GM12878 (cell line): ENCODE measurements around the gene SLC9C1. TPM values are rescaled to one million over a fixed set of nuclear protein-coding genes. Genes with fewer than 3 reads are reported as not detected.

Experiments used
- ATAC-seq: fragments of 200-7000 bp; cut with Tn5 transposase; 3 replicates; pipeline ENCODE4 v1.9.1; 2020; ENCODE audit warnings: mild to moderate bottlenecking, moderate library complexity
- BruUV-seq: library from RNA; stranded (reverse); fragments of 400-500 nt; replicated peaks from 2 replicates; lab custom pipeline; 2021; lab: Mats Ljungman, UMichigan
- CTCF ChIA-PET: fragments of 300-600 bp; sonication (Branson Sonifier 250); formaldehyde crosslinking; extraction: SDS; loops from one replicate; lab custom pipeline; 2021; ENCODE audit warnings: inconsistent platforms; lab: Yijun Ruan, JAX
- POLR2A ChIA-PET: fragments of 350-600 bp; formaldehyde crosslinking; extraction: SDS; loops from one replicate; lab custom pipeline; 2021; ENCODE audit warnings: inconsistent platforms; lab: Charles Lee
- RAD21 ChIA-PET: fragments of 300-600 bp; sonication (Branson Sonifier 250); formaldehyde crosslinking; loops from one replicate; lab custom pipeline; 2023; ENCODE audit warnings: antibody characterized with exemption; ENCODE audit not compliant: unreplicated experiment; lab: Charles Lee
- SMC1A ChIA-PET: fragments of 300-600 bp; sonication (Branson Sonifier 250); formaldehyde crosslinking; loops from one replicate; lab custom pipeline; 2023; ENCODE audit not compliant: unreplicated experiment, uncharacterized antibody; lab: Charles Lee
- DNase-seq: peaks from one replicate; pipeline ENCODE4 v3.0.0-alpha.2; 2011; ENCODE audit warnings: low read depth, low spot score
- FAIRE-seq: peaks from 3 replicates; lab custom pipeline; 2011; peaks lifted over from hg19 to GRCh38; lab: Jason Lieb, UNC
- H2AFZ ChIP-seq: 2 replicates; pipeline ENCODE4 v1.6.0; 2011; ENCODE audit warnings: low read depth, low read length, control low read depth; ENCODE audit not compliant: control insufficient read depth
- H3K27ac ChIP-seq: 2 replicates; pipeline ENCODE4 v1.5.1; 2011; ENCODE audit warnings: control low read depth; ENCODE audit not compliant: control insufficient read depth, insufficient read depth
- H3K27me3 ChIP-seq, 2 experiments: replicated peaks in 1 of 2; 2 replicates each; pipeline versions ENCODE4 v1.6.0 to v1.6.1; 2011; ENCODE audit warnings: low read length in 1 of 2; ENCODE audit not compliant: control insufficient read depth in 2 of 2, insufficient read depth in 2 of 2
- H3K36me3 ChIP-seq, 2 experiments: 2 replicates each; pipeline ENCODE4 v1.5.1; 2011; ENCODE audit warnings: low read length in 1 of 2; ENCODE audit not compliant: control insufficient read depth in 2 of 2, insufficient read depth in 2 of 2
- H3K4me1 ChIP-seq: 2 replicates; pipeline ENCODE4 v1.6.1; 2011; ENCODE audit warnings: mild to moderate bottlenecking, low read length, moderate library complexity, mixed read lengths; ENCODE audit not compliant: control insufficient read depth, insufficient read depth
- H3K4me2 ChIP-seq: 2 replicates; pipeline ENCODE4 v1.6.0; 2011; ENCODE audit warnings: control low read depth; ENCODE audit not compliant: control insufficient read depth, insufficient read depth
- H3K4me3 ChIP-seq: fragments of 200-600 bp; sonication (generic); 2 replicates; pipeline ENCODE4 v1.5.1; 2016
- H3K79me2 ChIP-seq: 2 replicates; pipeline ENCODE4 v1.6.0; 2011; ENCODE audit warnings: low read length; ENCODE audit not compliant: control insufficient read depth, insufficient read depth
- H3K9ac ChIP-seq: 2 replicates; pipeline ENCODE4 v1.8.0; 2011; ENCODE audit warnings: low read length, control low read depth, mixed read lengths; ENCODE audit not compliant: control insufficient read depth, insufficient read depth
- H3K9me3 ChIP-seq: replicated peaks from 3 replicates; pipeline ENCODE4 v1.5.1; 2011; ENCODE audit warnings: mild to moderate bottlenecking, low read length; ENCODE audit not compliant: control insufficient read depth, insufficient read depth
- H4K20me1 ChIP-seq: 2 replicates; pipeline ENCODE4 v1.6.0; 2011; ENCODE audit not compliant: control insufficient read depth, insufficient read depth
- MEF2A ChIP-seq: IDR thresholded peaks from 2 replicates; pipeline ENCODE4 v1.6.1; 2011; ENCODE audit warnings: low read depth, mild to moderate bottlenecking, low read length, moderate library complexity; ENCODE audit not compliant: insufficient read depth
- NBN ChIP-seq: fragments of 450-650 bp; IDR thresholded peaks from 2 replicates; pipeline ENCODE4 v1.6.1; 2016
- NR2C2 ChIP-seq: IDR thresholded peaks from 2 replicates; pipeline ENCODE4 v1.6.1; 2011; ENCODE audit warnings: borderline replicate concordance, low read depth; ENCODE audit not compliant: control insufficient read depth, insufficient read length
- POU2F2 ChIP-seq: IDR thresholded peaks from 3 replicates; pipeline ENCODE4 v1.6.1; 2011; ENCODE audit warnings: low read depth, mild to moderate bottlenecking, low read length, borderline replicate concordance
- RAD21 ChIP-seq: IDR thresholded peaks from 2 replicates; pipeline ENCODE4 v1.6.1; 2011; ENCODE audit warnings: mild to moderate bottlenecking, low read depth, low read length, moderate library complexity; ENCODE audit not compliant: insufficient read depth
- STAT1 ChIP-seq: fragments of 450-650 bp; conservative IDR thresholded peaks from 2 replicates; pipeline ENCODE4 v1.6.1; 2014; ENCODE audit warnings: antibody characterized with exemption, mild to moderate bottlenecking
- STAT3 ChIP-seq: IDR thresholded peaks from 2 replicates; pipeline ENCODE4 v1.6.1; 2011; ENCODE audit warnings: low read depth, low read length, improper control_type of control experiment
- TBL1XR1 ChIP-seq: IDR thresholded peaks from 2 replicates; pipeline ENCODE4 v1.6.1; 2012; ENCODE audit warnings: low read depth, low read length, improper control_type of control experiment
- TCF12 ChIP-seq: IDR thresholded peaks from 2 replicates; pipeline ENCODE4 v1.6.1; 2011; ENCODE audit warnings: low read depth, mild to moderate bottlenecking, low read length
- ZNF384 ChIP-seq: IDR thresholded peaks from 2 replicates; pipeline ENCODE4 v1.6.1; 2012; ENCODE audit warnings: low read depth, mild to moderate bottlenecking, low read length, improper control_type of control experiment, borderline replicate concordance
- WGBS: methylation state at CpG from one replicate; pipeline ENCODE4 v1.1.6; 2016; ENCODE audit warnings: low lambda C conversion rate; ENCODE audit not compliant: insufficient replicate concordance, insufficient coverage; ENCODE audit errors: missing lambda C conversion rate; 5-methylcytosine and 5-hydroxymethylcytosine counted together
- in situ Hi-C: fragments of 300-500 bp; cut with MboI; formaldehyde crosslinking; loops from 9 replicates; pipeline ENCODE4 v1.14.3; 2018; ENCODE audit warnings: mixed read lengths
- intact Hi-C: fragments of 100-400 bp; cut with micrococcal nuclease; formaldehyde crosslinking; loops from one replicate; pipeline ENCODE4 v1.14.2; 2022; ENCODE audit not compliant: unreplicated experiment
- polyA plus RNA-seq, 11 experiments: library from polyadenylated mRNA; depleted of rRNA in 4 of 11; unstranded in 6 of 11; stranded (reverse) in 5 of 11; fragments of >200 nt; fragmentation: Nextera tagmentation in 4 of 11; fragmentation: Illumina TruSeq in 1 of 11; extraction: Ambion mirVana in 4 of 11; extraction: Trizol in 1 of 11; gene quantifications; 1 replicate in 1 of 11; 2 replicates in 10 of 11; pipeline versions ENCODE4 v1.2.1 to v1.2.3, GENCODE V29; 2011 to 2016; ENCODE audit warnings: inconsistent platforms in 2 of 11, missing spikeins in 2 of 11, low read depth in 1 of 11
- total RNA-seq, 4 experiments: library from RNA; depleted of rRNA in 3 of 4; stranded (reverse); fragments of >200 nt in 3 of 4; fragmentation: Illumina TruSeq in 1 of 4; extraction: Trizol in 1 of 4; gene quantifications; 2 replicates each; pipeline versions ENCODE4 v1.2.1 to v1.2.3, GENCODE V29; 2013 to 2021
- TF ChIP-seq, protein P1 (sequence below): IDR thresholded peaks from 2 replicates; pipeline ENCODE4 v1.6.1; 2012; ENCODE audit warnings: low read length, inconsistent platforms
- TF ChIP-seq, protein P2 (sequence below): fragments of 450-650 bp; IDR thresholded peaks from 2 replicates; pipeline ENCODE4 v1.6.1; 2017; ENCODE audit warnings: low read depth, mild to moderate bottlenecking, moderate library complexity
- TF ChIP-seq, protein P3 (sequence below): fragments of 450-650 bp; IDR thresholded peaks from 2 replicates; pipeline ENCODE4 v1.6.1; 2018; ENCODE audit warnings: borderline replicate concordance, mild to moderate bottlenecking; ENCODE audit not compliant: partially characterized antibody

Gene SLC9C1
- total and polyA plus RNA-seq, 10 of the 15 experiments (the other 5 are each of a cell fraction or from before 2014, with no cell fraction given) = not detected

DNA sequence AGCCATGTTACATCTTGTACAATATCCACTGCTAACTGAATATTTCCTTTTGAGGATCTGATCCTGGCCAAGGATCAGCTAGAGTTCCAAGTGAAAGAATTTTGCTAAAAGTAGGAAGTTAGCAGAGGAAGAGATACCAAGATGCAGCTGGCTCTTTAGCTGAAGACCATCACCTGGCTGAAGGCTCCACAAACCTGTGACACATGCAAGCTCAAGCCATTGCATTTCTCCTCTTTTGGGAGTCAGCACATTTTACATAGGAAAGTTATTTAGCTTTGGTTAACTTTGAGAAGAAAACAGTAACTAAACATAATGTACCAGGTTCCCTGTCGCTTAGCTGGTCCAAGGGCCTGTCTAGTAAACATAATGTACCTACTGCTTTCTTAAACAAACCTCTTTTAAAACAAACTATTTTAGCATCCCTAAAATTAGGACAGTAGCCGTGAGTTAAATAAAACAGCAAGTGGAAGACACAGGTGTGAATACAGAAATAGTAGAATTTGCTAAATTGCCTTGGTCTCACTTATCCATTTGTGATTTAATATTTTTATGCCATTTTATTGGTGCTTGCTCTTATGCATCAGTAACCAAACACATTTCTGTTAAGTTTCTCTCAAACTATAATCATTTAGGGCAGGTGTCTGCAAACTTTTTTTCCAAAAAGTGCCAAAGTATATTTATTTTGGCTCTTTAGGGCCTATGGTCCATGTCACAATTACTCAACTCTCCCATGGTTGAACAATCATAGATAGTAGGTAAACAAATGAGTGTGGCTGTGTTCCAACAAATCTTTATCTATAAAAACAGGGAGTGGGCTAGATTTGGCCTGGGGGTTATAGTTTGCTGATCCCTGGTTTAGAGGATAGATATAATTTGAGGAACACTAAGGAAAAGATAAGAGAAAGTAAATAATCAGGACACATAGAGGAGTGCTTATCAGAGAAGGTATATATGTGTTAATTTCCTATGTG lies 172.2 kb downstream of the SLC9C1 start (continued):
- TF ChIP-seq, protein P1, sequence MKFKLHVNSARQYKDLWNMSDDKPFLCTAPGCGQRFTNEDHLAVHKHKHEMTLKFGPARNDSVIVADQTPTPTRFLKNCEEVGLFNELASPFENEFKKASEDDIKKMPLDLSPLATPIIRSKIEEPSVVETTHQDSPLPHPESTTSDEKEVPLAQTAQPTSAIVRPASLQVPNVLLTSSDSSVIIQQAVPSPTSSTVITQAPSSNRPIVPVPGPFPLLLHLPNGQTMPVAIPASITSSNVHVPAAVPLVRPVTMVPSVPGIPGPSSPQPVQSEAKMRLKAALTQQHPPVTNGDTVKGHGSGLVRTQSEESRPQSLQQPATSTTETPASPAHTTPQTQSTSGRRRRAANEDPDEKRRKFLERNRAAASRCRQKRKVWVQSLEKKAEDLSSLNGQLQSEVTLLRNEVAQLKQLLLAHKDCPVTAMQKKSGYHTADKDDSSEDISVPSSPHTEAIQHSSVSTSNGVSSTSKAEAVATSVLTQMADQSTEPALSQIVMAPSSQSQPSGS = 0 out of 2 replicates have a peak, but pooled peaks have one; percentile 13
- no peak for TF ChIP-seq RAD21

DNA sequence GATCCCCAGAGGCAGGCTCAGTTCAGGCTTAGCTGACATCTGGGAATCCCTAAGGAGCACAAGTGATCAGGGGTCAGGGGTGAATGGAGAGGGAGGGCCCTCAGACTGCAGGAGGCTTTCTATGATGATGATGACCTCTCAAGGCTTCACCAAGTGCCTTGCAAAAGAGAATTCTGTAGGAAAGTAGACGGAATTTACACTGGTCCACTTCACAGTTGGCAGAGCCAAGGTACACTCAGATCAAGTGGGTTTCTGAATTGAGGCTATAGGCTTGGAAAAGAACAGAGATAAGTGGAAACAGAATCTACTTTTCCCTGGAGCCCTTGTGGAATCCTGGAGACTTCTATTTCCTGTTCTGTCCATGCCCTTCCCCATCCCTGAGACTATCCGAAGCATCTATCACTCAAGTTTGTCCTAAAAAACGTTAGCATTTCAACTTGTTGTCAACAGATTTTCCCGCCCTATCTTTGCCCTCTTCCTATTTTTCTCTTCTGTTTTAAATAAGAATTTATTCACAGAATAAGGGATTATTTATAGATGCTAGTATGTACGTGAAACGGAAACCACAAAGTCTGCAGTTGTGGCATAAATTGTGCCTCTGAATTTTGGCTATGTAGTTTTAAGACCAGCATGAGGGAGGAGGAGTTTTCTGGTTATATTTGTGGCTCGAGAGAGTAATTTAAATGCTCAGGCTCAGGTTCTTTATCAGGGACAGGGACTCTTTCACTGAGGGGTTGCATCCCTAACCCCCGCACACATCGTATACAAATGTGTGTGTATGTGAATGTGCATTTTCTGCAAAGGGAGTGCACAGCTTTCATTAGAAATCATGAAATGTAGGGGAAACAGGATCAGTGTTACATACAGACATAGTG lies 173.8 kb downstream of the SLC9C1 start:
- Histone ChIP-seq H3K27ac (peak overlapping the region; percentile 95), H3K36me3 (peaks cover 5 to 13% of the 10 kb centered on the region in 2 experiments; a peak in 2 of 4 replicates), H3K4me2 (peak overlapping the region; percentile 67), H3K4me3 (no peak overlapping the region), H3K9ac (peak overlapping the region; percentile 49), H3K27me3 (no peaks in the 10 kb centered on the region), H4K20me1 (no peaks in the 10 kb centered on the region), H3K4me1 (peaks cover 93% of the 10 kb centered on the region), H2AFZ (no peak overlapping the region), H3K79me2 (peaks cover 56% of the 10 kb centered on the region), H3K9me3 (no peaks in the 10 kb centered on the region)
- ChIA-PET CTCF (interaction anchor here (9.2 kb wide), 1 partner anchor 12 kb away, joined by 226 read pairs; the partner anchor contains the start of gene GCSAM), SMC1A (interaction anchor here (1.4 to 9.4 kb wide), 5 partner anchors 9 to 394 kb away, joined by 3 to 489 read pairs (median 3); partner anchors contain the start of gene GCSAM), RAD21 (interaction anchor here (1.0 to 7.4 kb wide), 4 partner anchors 9 to 394 kb away, joined by 4 to 457 read pairs (median 12); partner anchors contain the start of gene GCSAM), POLR2A (interaction anchor here (1.4 to 9.4 kb wide), 4 partner anchors 10 to 378 kb away, joined by 4 to 345 read pairs (median 10); partner anchors contain the start of genes CD200 and GCSAM)
- ATAC-seq (peak; percentile 5), DNase-seq (no peak), FAIRE-seq (no peak)
- intact Hi-C loops = loop anchor here (10.0 kb wide), 1 partner anchor 855 kb away; the partner anchor contains the start of gene CD200R1
- no TSS peak for BruUV-seq
- in situ Hi-C loops = no loop called here
- WGBS = 1% methylated on average over 9 of the region's 9 CpGs
- no peak for TF ChIP-seq STAT1
- no peak for TF ChIP-seq NR2C2
- TF ChIP-seq, protein P2, sequence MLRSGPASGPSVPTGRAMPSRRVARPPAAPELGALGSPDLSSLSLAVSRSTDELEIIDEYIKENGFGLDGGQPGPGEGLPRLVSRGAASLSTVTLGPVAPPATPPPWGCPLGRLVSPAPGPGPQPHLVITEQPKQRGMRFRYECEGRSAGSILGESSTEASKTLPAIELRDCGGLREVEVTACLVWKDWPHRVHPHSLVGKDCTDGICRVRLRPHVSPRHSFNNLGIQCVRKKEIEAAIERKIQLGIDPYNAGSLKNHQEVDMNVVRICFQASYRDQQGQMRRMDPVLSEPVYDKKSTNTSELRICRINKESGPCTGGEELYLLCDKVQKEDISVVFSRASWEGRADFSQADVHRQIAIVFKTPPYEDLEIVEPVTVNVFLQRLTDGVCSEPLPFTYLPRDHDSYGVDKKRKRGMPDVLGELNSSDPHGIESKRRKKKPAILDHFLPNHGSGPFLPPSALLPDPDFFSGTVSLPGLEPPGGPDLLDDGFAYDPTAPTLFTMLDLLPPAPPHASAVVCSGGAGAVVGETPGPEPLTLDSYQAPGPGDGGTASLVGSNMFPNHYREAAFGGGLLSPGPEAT = peak; percentile 52; the same call in 1 of the 2 replicates
- no peak for TF ChIP-seq TCF12
- TF ChIP-seq, protein P3, sequence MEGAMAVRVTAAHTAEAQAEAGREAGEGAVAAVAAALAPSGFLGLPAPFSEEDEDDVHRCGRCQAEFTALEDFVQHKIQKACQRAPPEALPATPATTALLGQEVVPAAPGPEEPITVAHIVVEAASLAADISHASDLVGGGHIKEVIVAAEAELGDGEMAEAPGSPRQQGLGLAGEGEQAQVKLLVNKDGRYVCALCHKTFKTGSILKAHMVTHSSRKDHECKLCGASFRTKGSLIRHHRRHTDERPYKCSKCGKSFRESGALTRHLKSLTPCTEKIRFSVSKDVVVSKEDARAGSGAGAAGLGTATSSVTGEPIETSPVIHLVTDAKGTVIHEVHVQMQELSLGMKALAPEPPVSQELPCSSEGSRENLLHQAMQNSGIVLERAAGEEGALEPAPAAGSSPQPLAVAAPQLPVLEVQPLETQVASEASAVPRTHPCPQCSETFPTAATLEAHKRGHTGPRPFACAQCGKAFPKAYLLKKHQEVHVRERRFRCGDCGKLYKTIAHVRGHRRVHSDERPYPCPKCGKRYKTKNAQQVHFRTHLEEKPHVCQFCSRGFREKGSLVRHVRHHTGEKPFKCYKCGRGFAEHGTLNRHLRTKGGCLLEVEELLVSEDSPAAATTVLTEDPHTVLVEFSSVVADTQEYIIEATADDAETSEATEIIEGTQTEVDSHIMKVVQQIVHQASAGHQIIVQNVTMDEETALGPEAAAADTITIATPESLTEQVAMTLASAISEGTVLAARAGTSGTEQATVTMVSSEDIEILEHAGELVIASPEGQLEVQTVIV = no peak
- TF ChIP-seq ZNF384 = no peak
- peak; percentile 88 for TF ChIP-seq MEF2A
- TF ChIP-seq NBN = no peak
- no peak for TF ChIP-seq TBL1XR1
- TF ChIP-seq STAT3 = no peak
- TF ChIP-seq POU2F2 = no peak; the same call in 2 of the 3 replicates
